GM18951 (cell line): ENCODE data around the gene SYNE1.
"Not testable (repeated sequence)": the region's sequence is repeated elsewhere in the genome, so short reads cannot be mapped to it uniquely, and the experiment has no call there.

Experiments
- POLR2A ChIP-seq: IDR thresholded peaks from 4 replicates; pipeline ENCODE4 v1.6.1; 2011; ENCODE audit warnings: mild to moderate bottlenecking; ENCODE audit not compliant: insufficient read length, insufficient read depth; ENCODE audit errors: extremely low read depth
- in situ Hi-C: fragments of 300-500 bp; cut with MboI; formaldehyde crosslinking; loops from one replicate; pipeline ENCODE4 v1.12.0; 2022; ENCODE audit warnings: low sequenced_read_pairs, mixed read lengths, inconsistent platforms; ENCODE audit not compliant: unreplicated experiment

SYNE1 gene

GRCh38 chr6:152085451-152085921 is 551.7 kb downstream of the SYNE1 start:
- no peak for TF ChIP-seq POLR2A
- in situ Hi-C loops = no loop called here

- TF ChIP-seq POLR2A = no peak
- in situ Hi-C loops = no loop called here
These were observed 558.4 kb downstream of the SYNE1 start for GRCh38 chr6:152078804-152079203.

- no peak for TF ChIP-seq POLR2A
- in situ Hi-C loops = no loop called here
These were observed 559.2 kb downstream of the SYNE1 start for GRCh38 chr6:152078001-152078400.

- in situ Hi-C loops = not testable (repeated sequence)
These were observed 560.9 kb downstream of the SYNE1 start for GRCh38 chr6:152076242-152076641.

- in situ Hi-C loops = no loop called here
- TF ChIP-seq POLR2A = no peak
These were observed 565.3 kb downstream of the SYNE1 start for GRCh38 chr6:152071843-152072242.
